VCaP (cell line): ENCODE data around the gene ACER3.
"Not testable (repeated sequence)": the region's sequence is repeated elsewhere in the genome, so short reads cannot be mapped to it uniquely, and the experiment has no call there.

Experiments
- H3K27ac ChIP-seq: fragments of 450-650 bp; 2 replicates; pipeline ENCODE4 v1.5.1; 2017
- TF ChIP-seq, protein P1 (sequence below): fragments of 450-650 bp; conservative IDR thresholded peaks from 2 replicates; pipeline ENCODE4 v1.5.1; 2017; ENCODE audit warnings: mild to moderate bottlenecking, moderate library complexity

Gene ACER3

DNA sequence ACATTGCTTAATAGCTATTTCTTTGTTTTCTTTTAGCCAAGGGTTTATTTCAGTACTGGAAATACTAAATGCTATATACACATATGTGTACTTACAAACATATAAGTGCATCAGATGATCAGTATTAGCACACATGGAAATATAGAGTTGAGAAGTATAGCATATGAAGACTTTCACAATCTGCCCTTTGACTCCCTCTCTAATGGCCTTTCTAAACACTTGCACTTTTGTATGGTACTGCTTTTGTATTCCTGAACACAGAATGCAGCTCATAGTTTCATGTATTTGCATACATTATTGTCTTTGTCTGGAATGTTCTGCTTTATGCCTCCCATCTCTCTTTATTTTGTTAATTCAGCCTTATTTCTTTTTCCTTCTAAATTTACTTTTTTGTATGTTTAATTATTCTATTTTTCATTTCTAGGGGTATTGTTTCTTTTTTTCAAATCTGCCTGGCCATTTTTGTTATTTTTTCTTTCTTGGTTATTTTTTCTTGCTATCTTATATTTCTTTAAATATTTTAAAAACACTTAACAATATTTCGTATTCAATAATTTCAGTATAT, 28.8 kb downstream of the ACER3 start:
- TF ChIP-seq, protein P1, sequence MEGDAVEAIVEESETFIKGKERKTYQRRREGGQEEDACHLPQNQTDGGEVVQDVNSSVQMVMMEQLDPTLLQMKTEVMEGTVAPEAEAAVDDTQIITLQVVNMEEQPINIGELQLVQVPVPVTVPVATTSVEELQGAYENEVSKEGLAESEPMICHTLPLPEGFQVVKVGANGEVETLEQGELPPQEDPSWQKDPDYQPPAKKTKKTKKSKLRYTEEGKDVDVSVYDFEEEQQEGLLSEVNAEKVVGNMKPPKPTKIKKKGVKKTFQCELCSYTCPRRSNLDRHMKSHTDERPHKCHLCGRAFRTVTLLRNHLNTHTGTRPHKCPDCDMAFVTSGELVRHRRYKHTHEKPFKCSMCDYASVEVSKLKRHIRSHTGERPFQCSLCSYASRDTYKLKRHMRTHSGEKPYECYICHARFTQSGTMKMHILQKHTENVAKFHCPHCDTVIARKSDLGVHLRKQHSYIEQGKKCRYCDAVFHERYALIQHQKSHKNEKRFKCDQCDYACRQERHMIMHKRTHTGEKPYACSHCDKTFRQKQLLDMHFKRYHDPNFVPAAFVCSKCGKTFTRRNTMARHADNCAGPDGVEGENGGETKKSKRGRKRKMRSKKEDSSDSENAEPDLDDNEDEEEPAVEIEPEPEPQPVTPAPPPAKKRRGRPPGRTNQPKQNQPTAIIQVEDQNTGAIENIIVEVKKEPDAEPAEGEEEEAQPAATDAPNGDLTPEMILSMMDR: no peak
- no peak overlapping the region for H3K27ac ChIP-seq

DNA sequence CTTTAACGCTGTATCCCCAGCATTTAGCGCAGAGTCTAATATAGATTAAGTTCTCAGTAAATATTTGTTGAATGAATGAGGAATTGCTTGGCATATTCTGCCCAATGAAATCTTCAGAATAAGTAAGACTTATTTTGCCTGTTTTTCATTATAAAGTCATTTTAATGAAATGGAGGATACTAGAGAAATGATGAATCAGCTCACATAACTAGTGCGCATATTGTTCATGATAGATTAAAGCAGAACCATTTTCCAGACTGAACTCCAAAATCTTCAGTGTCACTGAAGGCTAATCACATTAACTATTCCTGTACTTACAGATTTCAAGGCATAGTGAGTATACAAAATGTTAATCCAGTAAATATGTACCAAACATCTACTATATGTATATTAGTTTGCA, 29.6 kb downstream of the ACER3 start:
- no peak overlapping the region for H3K27ac ChIP-seq
- TF ChIP-seq, protein P1: no peak

DNA sequence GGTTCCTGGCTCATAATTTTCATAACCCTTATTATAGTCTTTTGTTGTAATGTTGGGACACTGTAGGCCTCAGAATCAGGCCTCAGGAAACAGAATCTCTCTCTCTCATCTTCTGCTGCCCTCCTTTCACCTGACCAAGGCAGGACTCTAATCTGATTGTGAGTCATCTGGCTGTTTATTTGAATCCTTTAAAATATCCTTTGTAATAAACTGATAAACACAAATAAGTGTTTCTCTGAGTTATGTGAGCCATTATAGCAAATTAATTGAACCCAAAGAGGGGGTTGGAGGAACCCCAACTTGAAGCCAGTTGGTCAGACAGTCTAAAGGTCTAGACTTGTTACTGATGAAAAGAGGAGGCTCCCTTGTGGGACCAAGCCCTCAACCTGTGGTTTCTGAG, 30.6 kb downstream of the ACER3 start:
- H3K27ac ChIP-seq: no peak overlapping the region
- TF ChIP-seq, protein P1: no peak

DNA sequence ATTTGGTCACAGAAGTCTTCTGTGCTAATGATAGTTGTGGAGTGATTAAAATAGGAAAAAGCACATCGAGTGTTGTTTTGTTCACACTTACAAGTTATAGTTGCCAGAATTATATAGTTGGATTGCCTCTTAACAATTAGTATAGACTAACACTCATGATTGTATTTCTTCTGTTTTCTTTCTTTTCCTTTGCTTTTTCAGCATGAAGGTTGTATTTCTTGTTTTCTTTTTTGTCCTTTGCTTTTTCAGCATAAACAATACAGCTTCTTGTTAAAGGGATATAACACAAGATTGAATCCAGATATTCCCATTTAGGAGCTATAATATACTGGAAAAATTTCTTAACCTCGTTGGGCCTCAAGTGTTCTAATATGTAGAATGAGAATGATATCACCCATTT, 31.1 kb downstream of the ACER3 start:
- TF ChIP-seq, protein P1: no peak
- no peak overlapping the region for H3K27ac ChIP-seq

DNA sequence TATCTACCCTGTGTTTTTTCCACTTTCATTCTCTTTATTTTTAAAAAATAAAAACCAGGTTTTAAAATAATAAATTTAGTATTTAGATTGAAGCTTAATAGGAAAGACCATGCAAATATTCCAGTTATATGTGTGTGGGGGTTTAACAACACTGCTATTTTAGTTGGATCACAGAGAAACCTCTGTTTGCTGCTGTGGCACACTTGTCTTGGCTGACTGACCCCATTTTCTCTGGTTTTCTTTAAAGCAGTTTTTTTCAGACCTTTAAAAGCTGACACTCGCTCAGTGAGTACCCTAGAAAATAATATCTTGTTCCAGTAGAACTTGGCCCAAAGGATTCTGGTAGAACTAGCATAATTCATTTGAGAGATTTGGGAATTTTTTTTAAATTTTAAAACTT, 31.6 kb downstream of the ACER3 start:
- no peak overlapping the region for H3K27ac ChIP-seq

DNA sequence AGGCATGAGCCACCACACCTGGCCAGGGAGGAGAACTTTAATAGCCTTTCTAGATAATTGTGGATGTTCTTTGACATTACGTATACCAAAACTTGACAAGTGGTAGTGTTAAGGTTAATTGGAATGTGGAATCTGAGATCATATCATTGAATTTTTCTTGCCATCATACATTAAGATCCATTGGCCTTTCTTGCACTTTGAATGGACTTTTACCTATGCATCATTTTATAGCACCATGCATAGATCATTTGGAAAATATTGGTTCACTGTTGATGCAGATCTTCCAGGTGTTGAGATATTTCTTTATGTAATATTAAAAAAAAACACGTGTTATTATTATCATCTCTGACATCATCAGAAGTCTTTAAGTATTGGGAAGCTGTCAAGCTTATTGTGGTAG, 36.5 kb downstream of the ACER3 start:
- TF ChIP-seq, protein P1: no peak
- H3K27ac ChIP-seq: no peak overlapping the region

More for the DNA sequence above, 31.6 kb downstream of the ACER3 start:
- TF ChIP-seq, protein P1: no peak

DNA sequence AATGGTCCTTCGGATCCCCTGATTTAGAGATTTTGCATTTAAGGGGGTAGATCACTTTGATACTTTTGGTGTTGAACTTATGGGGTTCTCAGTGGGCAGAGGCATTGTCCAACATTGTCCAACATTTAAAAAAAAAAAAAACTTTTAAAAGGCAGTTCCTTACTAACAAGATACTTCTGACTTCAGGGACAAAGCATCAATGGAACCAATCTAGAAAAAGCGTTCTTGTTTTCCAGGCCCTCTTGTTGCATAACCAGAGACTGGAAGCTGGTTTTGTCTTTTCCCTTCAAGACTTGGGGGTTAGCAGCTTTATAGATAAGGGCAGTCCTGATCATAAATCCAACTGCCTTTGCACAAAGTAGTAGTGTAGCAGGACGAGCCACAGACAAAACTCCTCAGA, 40.4 kb downstream of the ACER3 start:
- H3K27ac ChIP-seq: no peak overlapping the region
- TF ChIP-seq, protein P1: no peak

DNA sequence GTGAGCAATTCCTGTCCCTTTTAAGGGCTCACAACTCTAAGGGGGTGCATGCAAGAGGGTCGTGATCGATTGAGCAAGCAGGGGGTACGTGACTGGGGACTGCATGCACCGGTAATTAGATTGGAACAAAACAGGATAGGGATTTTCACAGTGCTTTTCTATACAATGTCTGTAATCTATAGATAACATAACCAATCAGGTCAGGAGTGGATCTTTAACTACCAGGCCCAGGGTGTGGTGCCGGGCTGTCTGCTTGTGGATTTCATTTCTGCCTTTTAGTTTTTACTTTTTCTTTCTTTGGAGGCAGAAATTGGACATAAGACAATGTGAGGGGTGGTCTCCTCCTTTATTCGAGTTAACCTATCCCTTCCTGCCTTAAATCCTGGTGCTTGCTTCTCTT, 40.9 kb downstream of the ACER3 start:
- not testable (repeated sequence) for H3K27ac ChIP-seq
